KMS-11 (cell line): ENCODE results near the gene TTC21B.
"Not testable (repeated sequence)": the region's sequence is repeated elsewhere in the genome, so short reads cannot be mapped to it uniquely, and the experiment has no call there.

Experiments used
- H2AFZ ChIP-seq: fragments of 200-600 bp; sonication (generic); 2 replicates; pipeline ENCODE4 v1.6.1; 2016; ENCODE audit warnings: antibody characterized with exemption, mixed run types, low read depth
- H3K27ac ChIP-seq: fragments of 200-600 bp; sonication (generic); 2 replicates; pipeline ENCODE4 v1.6.1; 2016; ENCODE audit warnings: mild to moderate bottlenecking, mixed run types
- H3K27me3 ChIP-seq: fragments of 200-600 bp; sonication (generic); 2 replicates; pipeline ENCODE4 v1.6.1; 2017; ENCODE audit warnings: mild to moderate bottlenecking, low read depth, mixed run types, moderate library complexity; ENCODE audit not compliant: insufficient read depth
- H3K36me3 ChIP-seq: fragments of 200-600 bp; sonication (generic); 2 replicates; pipeline ENCODE4 v1.6.1; 2017; ENCODE audit warnings: mild to moderate bottlenecking, mixed run types; ENCODE audit not compliant: insufficient read depth
- H3K4me1 ChIP-seq: fragments of 200-600 bp; sonication (generic); 2 replicates; pipeline ENCODE4 v1.6.1; 2016; ENCODE audit warnings: mild to moderate bottlenecking, low read depth, mixed run types; ENCODE audit not compliant: poor library complexity, severe bottlenecking
- H3K4me2 ChIP-seq: fragments of 200-600 bp; sonication (generic); 2 replicates; pipeline ENCODE4 v1.7.0; 2016; ENCODE audit warnings: mild to moderate bottlenecking, mixed run types
- H3K4me3 ChIP-seq: fragments of 200-600 bp; sonication (generic); IDR thresholded peaks from 2 replicates; pipeline ENCODE4 v1.6.1; 2017; ENCODE audit warnings: low read depth, low read length, mixed read lengths; ENCODE audit not compliant: insufficient read depth
- H3K79me2 ChIP-seq: fragments of 200-600 bp; sonication (generic); 2 replicates; pipeline ENCODE4 v1.6.1; 2016; ENCODE audit warnings: low read depth, mixed run types; ENCODE audit not compliant: insufficient read depth
- H3K9ac ChIP-seq: fragments of 200-600 bp; sonication (generic); 2 replicates; pipeline ENCODE4 v1.6.1; 2016; ENCODE audit warnings: mild to moderate bottlenecking, mixed run types
- H4K20me1 ChIP-seq: fragments of 200-600 bp; sonication (generic); 2 replicates; pipeline ENCODE4 v1.6.1; 2016; ENCODE audit warnings: mild to moderate bottlenecking, mixed run types; ENCODE audit not compliant: insufficient read depth
- TF ChIP-seq, protein P1 (sequence below): fragments of 200-600 bp; sonication (generic); conservative IDR thresholded peaks from 2 replicates; pipeline ENCODE4 v1.6.1; 2017; ENCODE audit warnings: low read depth, mild to moderate bottlenecking, antibody characterized with exemption, low read length, moderate library complexity, mixed read lengths

The TTC21B gene

DNA sequence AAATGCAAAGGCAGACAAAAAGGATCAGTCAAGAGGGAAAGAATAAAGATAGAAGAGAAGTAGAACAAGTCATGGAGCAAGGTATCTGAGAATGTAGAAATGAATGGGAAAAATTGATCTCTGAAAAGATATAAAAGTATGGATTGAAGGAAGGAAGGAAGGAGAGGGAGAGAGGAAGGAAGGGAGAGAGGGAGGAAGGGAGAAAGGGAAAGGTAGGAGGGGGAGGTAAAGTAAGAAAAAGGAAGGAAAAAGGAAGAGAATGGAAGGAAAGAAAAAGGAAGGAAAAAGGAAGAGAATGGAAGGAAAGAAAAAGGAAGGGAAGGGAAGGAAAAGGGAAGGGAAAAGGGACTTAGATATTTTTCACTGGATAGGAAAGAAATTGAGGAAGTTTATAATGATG, 31.5 kb upstream of the TTC21B start:
- Histone ChIP-seq H3K4me3 (no peak overlapping the region), H3K27ac (no peak overlapping the region), H3K4me2 (no peak overlapping the region), H3K4me1 (no peaks in the 10 kb centered on the region), H3K27me3 (no peaks in the 10 kb centered on the region), H2AFZ (no peak overlapping the region), H3K9ac (no peak overlapping the region), H4K20me1 (no peaks in the 10 kb centered on the region), H3K79me2 (no peaks in the 10 kb centered on the region), H3K36me3 (no peaks in the 10 kb centered on the region)
- TF ChIP-seq, protein P1, sequence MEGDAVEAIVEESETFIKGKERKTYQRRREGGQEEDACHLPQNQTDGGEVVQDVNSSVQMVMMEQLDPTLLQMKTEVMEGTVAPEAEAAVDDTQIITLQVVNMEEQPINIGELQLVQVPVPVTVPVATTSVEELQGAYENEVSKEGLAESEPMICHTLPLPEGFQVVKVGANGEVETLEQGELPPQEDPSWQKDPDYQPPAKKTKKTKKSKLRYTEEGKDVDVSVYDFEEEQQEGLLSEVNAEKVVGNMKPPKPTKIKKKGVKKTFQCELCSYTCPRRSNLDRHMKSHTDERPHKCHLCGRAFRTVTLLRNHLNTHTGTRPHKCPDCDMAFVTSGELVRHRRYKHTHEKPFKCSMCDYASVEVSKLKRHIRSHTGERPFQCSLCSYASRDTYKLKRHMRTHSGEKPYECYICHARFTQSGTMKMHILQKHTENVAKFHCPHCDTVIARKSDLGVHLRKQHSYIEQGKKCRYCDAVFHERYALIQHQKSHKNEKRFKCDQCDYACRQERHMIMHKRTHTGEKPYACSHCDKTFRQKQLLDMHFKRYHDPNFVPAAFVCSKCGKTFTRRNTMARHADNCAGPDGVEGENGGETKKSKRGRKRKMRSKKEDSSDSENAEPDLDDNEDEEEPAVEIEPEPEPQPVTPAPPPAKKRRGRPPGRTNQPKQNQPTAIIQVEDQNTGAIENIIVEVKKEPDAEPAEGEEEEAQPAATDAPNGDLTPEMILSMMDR, result no peak

DNA sequence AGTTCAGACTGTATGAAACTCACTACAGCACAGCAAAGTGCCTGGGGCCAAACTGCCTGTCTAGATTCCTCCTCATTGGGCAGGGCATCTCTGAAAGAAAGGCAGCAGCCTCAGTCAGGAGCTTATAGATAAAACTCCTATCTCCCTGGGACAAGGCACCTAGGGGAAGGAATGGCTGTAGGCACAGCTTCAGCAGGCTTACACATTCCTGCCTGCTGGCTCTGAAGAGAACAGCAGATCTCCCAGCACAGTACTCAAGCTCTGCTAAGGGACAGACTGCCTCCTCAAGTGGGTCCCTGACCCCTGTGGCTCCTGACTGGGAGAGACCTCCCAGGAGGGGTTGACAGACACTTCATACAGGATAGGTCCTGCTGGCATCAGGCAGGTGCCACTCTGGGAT, 18.6 kb upstream of the TTC21B start:
- H3K4me3 ChIP-seq, H2AFZ ChIP-seq, H3K27me3 ChIP-seq, H3K4me1 ChIP-seq, H3K9ac ChIP-seq, H3K36me3 ChIP-seq, H3K79me2 ChIP-seq, H3K4me2 ChIP-seq, H3K27ac ChIP-seq, H4K20me1 ChIP-seq: not testable (repeated sequence)

DNA sequence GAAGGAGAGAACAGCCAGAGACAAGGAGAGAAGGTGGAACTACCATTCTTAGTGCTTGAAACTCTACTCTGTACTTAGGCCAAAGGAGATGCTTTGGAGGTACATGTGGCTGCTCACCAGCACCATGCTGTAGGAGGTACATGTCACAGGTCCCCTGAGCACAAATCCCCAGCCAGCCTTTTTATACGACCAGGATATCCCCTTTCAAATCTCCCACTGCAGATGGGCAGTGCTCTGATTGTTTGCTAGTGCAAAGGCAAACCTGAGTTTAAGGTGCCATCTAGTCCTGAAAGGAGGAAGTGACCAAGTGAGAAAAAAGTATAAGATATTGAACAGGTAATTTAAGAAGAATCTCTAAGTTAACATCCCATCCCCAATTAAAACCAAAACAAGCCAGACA, 17.1 kb upstream of the TTC21B start:
- TF ChIP-seq, protein P1, result no peak
- no peak overlapping the region for H3K9ac ChIP-seq
- no peaks in the 10 kb centered on the region for H4K20me1 ChIP-seq
- H3K36me3 ChIP-seq, result no peaks in the 10 kb centered on the region
- no peaks in the 10 kb centered on the region for H3K4me1 ChIP-seq
- H3K4me3 ChIP-seq, result no peak overlapping the region
- H3K4me2 ChIP-seq, result no peak overlapping the region
- no peaks in the 10 kb centered on the region for H3K27me3 ChIP-seq
- no peak overlapping the region for H3K27ac ChIP-seq
- no peak overlapping the region for H2AFZ ChIP-seq
- no peaks in the 10 kb centered on the region for H3K79me2 ChIP-seq

DNA sequence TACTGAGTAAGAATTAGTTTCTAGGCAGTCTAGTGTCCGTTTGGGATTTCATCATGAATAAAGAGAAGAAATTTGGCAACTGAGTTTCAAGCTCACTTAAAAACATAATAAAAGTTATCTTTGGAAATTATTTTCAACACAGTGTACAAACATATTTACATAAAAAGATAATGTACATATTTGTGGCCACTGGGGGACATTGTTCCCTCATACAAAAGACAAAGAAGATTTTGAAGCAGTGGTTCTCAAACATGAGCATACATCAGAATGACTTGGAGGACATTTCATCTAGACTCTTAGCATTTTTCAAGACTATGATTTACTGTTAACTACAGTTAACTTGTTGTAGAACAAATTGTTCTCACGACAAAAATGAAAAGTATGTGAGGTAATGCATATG, 15.7 kb upstream of the TTC21B start:
- TF ChIP-seq, protein P1, result no peak
- no peak overlapping the region for H3K4me3 ChIP-seq

DNA sequence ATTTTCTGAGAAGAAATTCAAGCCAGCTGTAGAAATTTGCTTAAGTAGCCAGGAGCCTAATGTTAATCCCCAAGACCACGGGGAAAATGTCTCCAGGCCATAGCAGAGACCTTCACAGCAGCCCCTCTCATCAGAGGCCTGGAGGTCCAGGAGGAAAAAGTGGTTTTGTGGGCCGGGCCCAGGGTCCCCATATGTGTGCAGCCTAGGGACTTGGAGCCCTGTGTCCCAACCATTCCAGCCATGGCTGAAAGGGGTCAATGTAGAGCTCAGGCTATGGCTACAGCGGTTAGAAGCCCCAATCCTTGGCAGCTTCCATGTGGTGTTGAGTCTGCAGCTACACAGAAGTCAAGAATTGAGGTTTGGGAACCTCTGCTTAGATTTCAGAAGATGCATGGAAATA, 14.2 kb upstream of the TTC21B start:
- no peaks in the 10 kb centered on the region for H3K36me3 ChIP-seq
- no peak overlapping the region for H3K4me3 ChIP-seq
- H3K4me2 ChIP-seq, result no peak overlapping the region
- H3K4me1 ChIP-seq, result no peaks in the 10 kb centered on the region
- TF ChIP-seq, protein P1, result no peak
- no peaks in the 10 kb centered on the region for H3K27me3 ChIP-seq
- no peaks in the 10 kb centered on the region for H4K20me1 ChIP-seq
- no peaks in the 10 kb centered on the region for H3K79me2 ChIP-seq
- H3K27ac ChIP-seq, result no peak overlapping the region
- H2AFZ ChIP-seq, result no peak overlapping the region
- H3K9ac ChIP-seq, result no peak overlapping the region

More for the DNA sequence above, 15.7 kb upstream of the TTC21B start:
- no peak overlapping the region for H3K9ac ChIP-seq
- H4K20me1 ChIP-seq, result no peaks in the 10 kb centered on the region
- no peak overlapping the region for H3K4me2 ChIP-seq
- H3K79me2 ChIP-seq, result no peaks in the 10 kb centered on the region
- H3K36me3 ChIP-seq, result no peaks in the 10 kb centered on the region
- no peak overlapping the region for H2AFZ ChIP-seq
- H3K27ac ChIP-seq, result no peak overlapping the region
- H3K4me1 ChIP-seq, result no peaks in the 10 kb centered on the region
- H3K27me3 ChIP-seq, result no peaks in the 10 kb centered on the region
